ENCODE data around the gene GRAMD4. TPM values are rescaled to one million over a fixed set of nuclear protein-coding genes. Genes with fewer than 3 reads are reported as not detected.

GRAMD4 gene
- polyA plus RNA-seq, 2 of the 4 experiments (the other 2 are of a cell fraction) = 7.7 to 13.1 TPM

DNA sequence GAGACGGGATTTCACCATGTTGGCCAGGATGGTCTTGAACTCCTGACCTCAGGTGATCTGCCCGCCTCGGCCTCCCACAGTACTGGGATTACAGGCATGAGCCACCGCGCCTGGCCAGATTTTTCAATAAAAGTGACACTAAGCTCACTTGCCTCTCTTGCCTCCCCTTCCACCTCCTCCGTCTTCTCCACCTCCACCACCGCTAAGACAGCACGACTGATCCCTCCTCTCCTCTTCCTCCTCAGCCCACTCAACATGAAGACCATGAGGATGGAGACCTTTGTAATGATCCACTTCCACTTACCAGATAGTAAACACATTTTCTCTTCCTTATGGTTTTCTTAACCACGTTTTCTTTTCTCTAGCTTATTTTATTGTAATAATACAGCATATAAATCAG is 103.7 kb downstream of the GRAMD4 start:
- no peaks in the 10 kb centered on the region for H3K4me1 ChIP-seq
- H3K9me3 ChIP-seq = no peaks in the 10 kb centered on the region
- ATAC-seq (no peak), DNase-seq (ENCODE audit: low read depth in 1 of 2, low spot score in 1 of 2) (no peak), FAIRE-seq (no peak)
- no peak for TF ChIP-seq ZSCAN20 (CRISPR knock-in tag; IDR thresholded peaks at IDR 0.05)
- no peak for TF ChIP-seq EHF (CRISPR knock-in tag; IDR thresholded peaks at IDR 0.05)
- TF ChIP-seq ZNF302 (CRISPR knock-in tag; IDR thresholded peaks at IDR 0.05) = no peak
- no peak for TF ChIP-seq TFCP2L1 (CRISPR knock-in tag; IDR thresholded peaks at IDR 0.05)
- TF ChIP-seq RCOR1 (IDR thresholded peaks at IDR 0.05; ENCODE audit: low read depth, low read length) = no peak
- no peak for TF ChIP-seq FOSL2 (IDR thresholded peaks at IDR 0.05)
- TF ChIP-seq FOSL2 (CRISPR knock-in tag; IDR thresholded peaks at IDR 0.05) = no peak
- TF ChIP-seq POLR2AphosphoS2 (conservative IDR thresholded peaks at IDR 0.05; ENCODE audit: low read length) = no peak
- ChIA-PET CTCF (interaction anchor here (0.6 to 1.8 kb wide), 3 partner anchors 15 to 160 kb away, joined by 3 to 4 read pairs (median 4); no protein-coding TSS in a partner anchor), POLR2A (no interaction called here)
- H3K4me2 ChIP-seq = no peak overlapping the region
- no peak overlapping the region for H3K4me3 ChIP-seq
- 90% methylated on average over 9 of the region's 9 CpGs for WGBS (ENCODE audit: missing lambda C conversion rate)
- H3K27ac ChIP-seq = no peak overlapping the region

DNA sequence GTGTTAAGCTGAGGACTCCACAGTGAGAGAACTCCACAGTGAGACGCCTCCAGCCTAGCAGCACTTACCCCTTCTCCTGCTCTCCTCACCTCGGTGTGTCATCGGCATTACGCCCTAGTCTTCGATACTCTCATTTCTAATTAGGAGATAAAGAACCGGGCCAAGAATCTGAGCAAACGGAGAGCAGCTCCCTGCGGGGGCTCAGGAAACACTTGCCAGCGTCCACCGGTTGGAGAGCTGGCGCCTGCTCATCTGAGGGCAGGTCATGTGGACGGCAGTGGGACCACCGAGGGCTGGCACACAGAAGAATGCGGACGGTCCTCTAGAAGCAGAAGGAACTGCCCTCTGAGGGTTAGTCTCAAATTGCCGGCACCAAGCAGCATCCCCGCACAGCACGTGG is 104.9 kb downstream of the GRAMD4 start:
- ATAC-seq = no peak
- H3K27ac ChIP-seq = no peak overlapping the region
- ChIA-PET CTCF (interaction anchor here (0.8 kb wide), 1 partner anchor 9 kb away, joined by 3 read pairs; no protein-coding TSS in a partner anchor), POLR2A (no interaction called here)
- no peak for DNase-seq (ENCODE audit: low read depth in 1 of 2, low spot score in 1 of 2)
- TF ChIP-seq, protein P1, sequence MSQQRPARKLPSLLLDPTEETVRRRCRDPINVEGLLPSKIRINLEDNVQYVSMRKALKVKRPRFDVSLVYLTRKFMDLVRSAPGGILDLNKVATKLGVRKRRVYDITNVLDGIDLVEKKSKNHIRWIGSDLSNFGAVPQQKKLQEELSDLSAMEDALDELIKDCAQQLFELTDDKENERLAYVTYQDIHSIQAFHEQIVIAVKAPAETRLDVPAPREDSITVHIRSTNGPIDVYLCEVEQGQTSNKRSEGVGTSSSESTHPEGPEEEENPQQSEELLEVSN (IDR thresholded peaks at IDR 0.05; ENCODE audit: borderline replicate concordance, low read depth) = no peak
- TF ChIP-seq, protein P2, sequence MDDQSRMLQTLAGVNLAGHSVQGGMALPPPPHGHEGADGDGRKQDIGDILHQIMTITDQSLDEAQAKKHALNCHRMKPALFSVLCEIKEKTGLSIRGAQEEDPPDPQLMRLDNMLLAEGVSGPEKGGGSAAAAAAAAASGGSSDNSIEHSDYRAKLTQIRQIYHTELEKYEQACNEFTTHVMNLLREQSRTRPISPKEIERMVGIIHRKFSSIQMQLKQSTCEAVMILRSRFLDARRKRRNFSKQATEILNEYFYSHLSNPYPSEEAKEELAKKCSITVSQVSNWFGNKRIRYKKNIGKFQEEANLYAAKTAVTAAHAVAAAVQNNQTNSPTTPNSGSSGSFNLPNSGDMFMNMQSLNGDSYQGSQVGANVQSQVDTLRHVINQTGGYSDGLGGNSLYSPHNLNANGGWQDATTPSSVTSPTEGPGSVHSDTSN (IDR thresholded peaks at IDR 0.05) = no peak
- TF ChIP-seq, protein P3, sequence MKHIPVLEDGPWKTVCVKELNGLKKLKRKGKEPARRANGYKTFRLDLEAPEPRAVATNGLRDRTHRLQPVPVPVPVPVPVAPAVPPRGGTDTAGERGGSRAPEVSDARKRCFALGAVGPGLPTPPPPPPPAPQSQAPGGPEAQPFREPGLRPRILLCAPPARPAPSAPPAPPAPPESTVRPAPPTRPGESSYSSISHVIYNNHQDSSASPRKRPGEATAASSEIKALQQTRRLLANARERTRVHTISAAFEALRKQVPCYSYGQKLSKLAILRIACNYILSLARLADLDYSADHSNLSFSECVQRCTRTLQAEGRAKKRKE (CRISPR knock-in tag; IDR thresholded peaks at IDR 0.05; ENCODE audit: low read depth) = no peak
- no peak for TF ChIP-seq NPAS2 (CRISPR knock-in tag; IDR thresholded peaks at IDR 0.05; ENCODE audit: borderline replicate concordance)
- TF ChIP-seq HDAC2 (IDR thresholded peaks at IDR 0.05) = no peak
- TF ChIP-seq, protein P4, sequence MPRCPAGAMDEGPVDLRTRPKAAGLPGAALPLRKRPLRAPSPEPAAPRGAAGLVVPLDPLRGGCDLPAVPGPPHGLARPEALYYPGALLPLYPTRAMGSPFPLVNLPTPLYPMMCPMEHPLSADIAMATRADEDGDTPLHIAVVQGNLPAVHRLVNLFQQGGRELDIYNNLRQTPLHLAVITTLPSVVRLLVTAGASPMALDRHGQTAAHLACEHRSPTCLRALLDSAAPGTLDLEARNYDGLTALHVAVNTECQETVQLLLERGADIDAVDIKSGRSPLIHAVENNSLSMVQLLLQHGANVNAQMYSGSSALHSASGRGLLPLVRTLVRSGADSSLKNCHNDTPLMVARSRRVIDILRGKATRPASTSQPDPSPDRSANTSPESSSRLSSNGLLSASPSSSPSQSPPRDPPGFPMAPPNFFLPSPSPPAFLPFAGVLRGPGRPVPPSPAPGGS (IDR thresholded peaks at IDR 0.05) = no peak
- TF ChIP-seq ZC3H11A (IDR thresholded peaks at IDR 0.05) = no peak
- TF ChIP-seq, protein P5, sequence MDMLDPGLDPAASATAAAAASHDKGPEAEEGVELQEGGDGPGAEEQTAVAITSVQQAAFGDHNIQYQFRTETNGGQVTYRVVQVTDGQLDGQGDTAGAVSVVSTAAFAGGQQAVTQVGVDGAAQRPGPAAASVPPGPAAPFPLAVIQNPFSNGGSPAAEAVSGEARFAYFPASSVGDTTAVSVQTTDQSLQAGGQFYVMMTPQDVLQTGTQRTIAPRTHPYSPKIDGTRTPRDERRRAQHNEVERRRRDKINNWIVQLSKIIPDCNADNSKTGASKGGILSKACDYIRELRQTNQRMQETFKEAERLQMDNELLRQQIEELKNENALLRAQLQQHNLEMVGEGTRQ (IDR thresholded peaks at IDR 0.05) = no peak
- TF ChIP-seq CEBPB (IDR thresholded peaks at IDR 0.05) = no peak
- no peak for TF ChIP-seq CHD2 (IDR thresholded peaks at IDR 0.05; ENCODE audit: low read length, partially characterized antibody)
- TF ChIP-seq RCOR1 (IDR thresholded peaks at IDR 0.05; ENCODE audit: low read depth, low read length) = no peak
- no peak for TF ChIP-seq ZSCAN20 (CRISPR knock-in tag; IDR thresholded peaks at IDR 0.05)
- no peak for TF ChIP-seq TP53 (CRISPR knock-in tag; IDR thresholded peaks at IDR 0.05)
- TF ChIP-seq CHD4 (IDR thresholded peaks at IDR 0.05; ENCODE audit: borderline replicate concordance) = no peak
- TF ChIP-seq CBX2 (IDR thresholded peaks at IDR 0.05; ENCODE audit: borderline replicate concordance, low read depth) = no peak
- no peak for TF ChIP-seq TFCP2L1 (CRISPR knock-in tag; IDR thresholded peaks at IDR 0.05)
- no peak for TF ChIP-seq MYC (IDR thresholded peaks at IDR 0.05; ENCODE audit: borderline replicate concordance, low read length)
- no peak for TF ChIP-seq POLR2A (IDR thresholded peaks at IDR 0.05; ENCODE audit: low read length)
- no peak overlapping the region for H3K4me2 ChIP-seq
- H3K4me3 ChIP-seq = no peak overlapping the region
- 97% methylated on average over 17 of the region's 18 CpGs for WGBS (ENCODE audit: missing lambda C conversion rate)
- FAIRE-seq = no peak
- no peaks in the 10 kb centered on the region for H3K4me1 ChIP-seq
- H3K9me3 ChIP-seq = no peaks in the 10 kb centered on the region
